ENCODE measurements around the gene MAPK1.

Gene MAPK1

GRCh38 chr22:21868651-21869050, 1.2 kb upstream of the MAPK1 start:
- TF ChIP-seq EZH2phosphoT487 (IDR thresholded peaks at IDR 0.05; ENCODE audit: low read depth): no peak
- Histone ChIP-seq H3K4me1 (ENCODE audit: low read length) (peaks cover 28% of the 10 kb centered on the region), H4K20me1 (ENCODE audit: insufficient read depth, low read length) (peaks cover 30% of the 10 kb centered on the region), H2AFZ (ENCODE audit: low read depth, low read length) (no peak overlapping the region), H3K9me3 (ENCODE audit: insufficient read depth, low read length) (peaks cover 7% of the 10 kb centered on the region; the same call in 1 of the 2 replicates), H3K27ac (ENCODE audit: low read length) (peak overlapping the region; percentile 93), H3K4me3 (ENCODE audit: low read length) (peak overlapping the region; percentile 90), H3K27me3 (ENCODE audit: low read depth, low read length) (no peaks in the 10 kb centered on the region), H3K9ac (ENCODE audit: low read length) (peak overlapping the region; percentile 98; the same call in 1 of the 2 replicates), H3K79me2 (ENCODE audit: low read length) (peaks cover 38% of the 10 kb centered on the region), H3K36me3 (replicated peaks; ENCODE audit: low read depth, low read length) (peaks cover 30% of the 10 kb centered on the region), H3K4me2 (ENCODE audit: low read length) (peak overlapping the region; percentile 70)

- H3K9ac ChIP-seq (ENCODE audit: low read length): peak overlapping the region; percentile 98
- H2AFZ ChIP-seq (ENCODE audit: low read depth, low read length): no peak overlapping the region
- H3K79me2 ChIP-seq (ENCODE audit: low read length): peaks cover 54% of the 10 kb centered on the region
- no peak for TF ChIP-seq CTCF (IDR thresholded peaks at IDR 0.05; ENCODE audit: low read depth, low read length)
- no peak for TF ChIP-seq EZH2phosphoT487 (IDR thresholded peaks at IDR 0.05; ENCODE audit: low read depth)
- peak overlapping the region; percentile 90 for H3K4me3 ChIP-seq (ENCODE audit: low read length)
- peak overlapping the region; percentile 88 for H3K4me2 ChIP-seq (ENCODE audit: low read length)
- peaks cover 36% of the 10 kb centered on the region for H3K36me3 ChIP-seq (replicated peaks; ENCODE audit: low read depth, low read length)
- peaks cover 7% of the 10 kb centered on the region; the same call in 1 of the 2 replicates for H3K9me3 ChIP-seq (ENCODE audit: insufficient read depth, low read length)
- H4K20me1 ChIP-seq (ENCODE audit: insufficient read depth, low read length): peaks cover 45% of the 10 kb centered on the region
- peak overlapping the region; percentile 93 for H3K27ac ChIP-seq (ENCODE audit: low read length)
- H3K27me3 ChIP-seq (ENCODE audit: low read depth, low read length): no peaks in the 10 kb centered on the region
- peaks cover 28% of the 10 kb centered on the region for H3K4me1 ChIP-seq (ENCODE audit: low read length)
These were observed 465 bp downstream of the MAPK1 start for GRCh38 chr22:21866833-21867527.

GRCh38 chr22:21865041-21865440, 2.4 kb downstream of the MAPK1 start:
- Histone ChIP-seq H3K4me1 (ENCODE audit: low read length) (peaks cover 28% of the 10 kb centered on the region), H4K20me1 (ENCODE audit: insufficient read depth, low read length) (peaks cover 64% of the 10 kb centered on the region), H3K79me2 (ENCODE audit: low read length) (peaks cover 73% of the 10 kb centered on the region), H3K27me3 (ENCODE audit: low read depth, low read length) (no peaks in the 10 kb centered on the region), H3K36me3 (replicated peaks; ENCODE audit: low read depth, low read length) (peaks cover 36% of the 10 kb centered on the region), H2AFZ (ENCODE audit: low read depth, low read length) (no peak overlapping the region), H3K9me3 (ENCODE audit: insufficient read depth, low read length) (peaks cover 7% of the 10 kb centered on the region; the same call in 1 of the 2 replicates), H3K4me3 (ENCODE audit: low read length) (peak overlapping the region; percentile 90), H3K4me2 (ENCODE audit: low read length) (peak overlapping the region; percentile 88), H3K9ac (ENCODE audit: low read length) (no peak overlapping the region), H3K27ac (ENCODE audit: low read length) (no peak overlapping the region)
- TF ChIP-seq CTCF (IDR thresholded peaks at IDR 0.05; ENCODE audit: low read depth, low read length): no peak
- TF ChIP-seq EZH2phosphoT487 (IDR thresholded peaks at IDR 0.05; ENCODE audit: low read depth): no peak

- peaks cover 35% of the 10 kb centered on the region for H3K4me1 ChIP-seq (ENCODE audit: low read length)
- peaks cover 97% of the 10 kb centered on the region for H3K79me2 ChIP-seq (ENCODE audit: low read length)
- peaks cover 88% of the 10 kb centered on the region for H4K20me1 ChIP-seq (ENCODE audit: insufficient read depth, low read length)
- no peak overlapping the region for H3K4me2 ChIP-seq (ENCODE audit: low read length)
- no peak for TF ChIP-seq EZH2phosphoT487 (IDR thresholded peaks at IDR 0.05; ENCODE audit: low read depth)
- peaks cover 31% of the 10 kb centered on the region for H3K36me3 ChIP-seq (replicated peaks; ENCODE audit: low read depth, low read length)
- H3K4me3 ChIP-seq (ENCODE audit: low read length): no peak overlapping the region
- H2AFZ ChIP-seq (ENCODE audit: low read depth, low read length): no peak overlapping the region
- no peaks in the 10 kb centered on the region for H3K27me3 ChIP-seq (ENCODE audit: low read depth, low read length)
- H3K9ac ChIP-seq (ENCODE audit: low read length): no peak overlapping the region
- H3K27ac ChIP-seq (ENCODE audit: low read length): no peak overlapping the region
- no peaks in the 10 kb centered on the region for H3K9me3 ChIP-seq (ENCODE audit: insufficient read depth, low read length)
These were observed 4.8 kb downstream of the MAPK1 start for GRCh38 chr22:21862386-21863245.
